ENCODE measurements around the gene ZNF215.
"Not testable (repeated sequence)": the region's sequence is repeated elsewhere in the genome, so short reads cannot be mapped to it uniquely, and the experiment has no call there.

GRCh38 chr11:6904804-6905203 lies 21.4 kb upstream of the ZNF215 start:
- not testable (repeated sequence) for TF ChIP-seq CTCF (conservative IDR thresholded peaks at IDR 0.05; ENCODE audit: low read depth, low read length); MAZ (IDR thresholded peaks at IDR 0.05; ENCODE audit: borderline replicate concordance, low read depth, low read length); CHD1 (IDR thresholded peaks at IDR 0.05; ENCODE audit: low read depth, low read length); POLR2A (IDR thresholded peaks at IDR 0.05; ENCODE audit: low read depth, low read length); FOS (IDR thresholded peaks at IDR 0.05; ENCODE audit: low read depth, low read length); MXI1 (IDR thresholded peaks at IDR 0.05; ENCODE audit: borderline replicate concordance, low read depth, low read length); CEBPB (IDR thresholded peaks at IDR 0.05; ENCODE audit: low read depth, low read length); RFX5 (IDR thresholded peaks at IDR 0.05; ENCODE audit: low read depth, low read length); BHLHE40 (IDR thresholded peaks at IDR 0.05; ENCODE audit: low read depth, low read length); RCOR1 (IDR thresholded peaks at IDR 0.05; ENCODE audit: insufficient replicate concordance, low read length); SMC3 (IDR thresholded peaks at IDR 0.05; ENCODE audit: low read depth, low read length); RAD21 (IDR thresholded peaks at IDR 0.05; ENCODE audit: low read length)

All from IMR-90 (cell line).